GM08714 (cell line): Measurements from ENCODE around the gene CMTM7.

Experiments
- H3K4me3 ChIP-seq: fragments of 200-500 bp; sonication (Bioruptor generic); 2 replicates; pipeline ENCODE4 v1.5.1; 2014; ENCODE audit warnings: mild to moderate bottlenecking, low read length, inconsistent platforms
- ZNF274 ChIP-seq: IDR thresholded peaks from 2 replicates; pipeline ENCODE4 v1.6.1; 2012; ENCODE audit warnings: mild to moderate bottlenecking, low read depth, low read length

Gene CMTM7

DNA sequence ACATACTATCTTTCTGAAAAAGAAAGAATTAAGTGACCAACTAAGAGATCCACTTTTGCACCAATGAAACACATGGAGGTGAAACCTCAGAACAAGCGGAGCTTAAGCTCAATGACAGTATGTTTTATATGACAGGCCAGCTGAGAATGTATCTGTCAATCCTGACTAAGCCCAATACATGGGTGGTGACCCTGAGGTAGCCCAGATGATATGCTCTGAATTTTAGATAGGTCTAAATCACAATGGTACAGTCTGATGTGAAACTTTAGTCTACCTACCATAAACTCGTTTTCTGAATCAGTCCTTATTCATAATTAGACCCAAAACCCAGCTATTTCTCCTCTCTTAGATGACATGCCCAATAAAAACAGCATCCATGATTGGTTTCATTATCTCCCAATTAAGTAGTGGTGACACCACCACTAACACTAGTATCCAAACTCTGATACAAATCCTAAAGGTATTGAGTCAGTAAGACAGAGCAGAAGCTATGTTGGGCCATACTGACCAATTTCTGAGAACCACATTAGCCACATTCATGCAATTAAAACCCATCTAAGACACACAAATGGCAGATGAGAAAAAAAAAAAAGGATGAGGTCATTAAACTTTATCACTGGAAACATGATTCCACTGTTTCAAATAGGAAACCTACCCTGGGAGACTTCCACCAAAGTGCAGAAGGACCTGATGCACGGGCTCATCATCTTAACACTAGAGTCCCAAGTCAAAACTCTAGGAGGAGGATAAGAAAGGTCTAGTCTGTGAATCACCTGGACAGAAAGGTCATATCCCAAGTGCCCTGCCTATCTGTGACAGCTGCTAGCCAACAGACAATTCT is 90.4 kb downstream of the CMTM7 start:
- no peak for TF ChIP-seq ZNF274
- H3K4me3 ChIP-seq: no peak overlapping the region

DNA sequence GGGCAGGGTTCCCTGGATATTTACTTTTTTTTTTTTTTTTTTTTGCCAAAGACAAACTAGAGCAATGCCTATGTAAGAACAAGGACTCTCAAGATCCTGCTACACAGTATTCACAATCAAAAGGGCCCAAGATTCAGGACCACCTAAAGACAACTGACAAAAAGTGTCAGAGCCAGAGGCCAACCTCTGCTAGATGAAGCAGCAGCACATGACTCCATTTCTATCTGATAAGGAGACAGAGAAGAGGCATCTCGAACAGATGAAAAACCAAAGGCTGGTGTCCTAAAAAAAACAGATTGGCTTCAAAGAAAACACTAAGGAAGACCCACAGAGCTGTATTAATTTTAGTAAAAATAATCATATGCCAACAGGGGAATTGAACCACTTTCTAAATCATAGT is 91.0 kb downstream of the CMTM7 start:
- TF ChIP-seq ZNF274: no peak
- no peak overlapping the region for H3K4me3 ChIP-seq

DNA sequence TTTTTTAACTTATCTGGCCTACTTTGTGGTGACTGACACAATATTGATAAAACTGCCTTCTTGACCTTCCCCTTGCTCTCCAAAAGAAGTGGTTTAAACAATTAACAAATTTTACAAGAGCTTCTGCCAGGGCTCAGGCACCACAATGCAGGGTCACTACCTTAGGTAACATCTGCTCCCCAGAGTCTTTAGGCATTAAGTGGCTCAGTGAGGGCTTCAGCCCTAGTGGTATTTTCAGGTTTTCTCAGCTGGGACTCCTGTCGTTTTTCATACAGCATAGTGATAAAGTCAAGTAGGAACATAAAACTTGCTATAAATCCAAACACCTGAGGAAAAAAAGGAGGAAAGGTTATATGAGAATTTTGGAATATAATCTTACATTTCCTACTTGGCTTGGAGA is 92.1 kb downstream of the CMTM7 start:
- H3K4me3 ChIP-seq: no peak overlapping the region
- TF ChIP-seq ZNF274: no peak

DNA sequence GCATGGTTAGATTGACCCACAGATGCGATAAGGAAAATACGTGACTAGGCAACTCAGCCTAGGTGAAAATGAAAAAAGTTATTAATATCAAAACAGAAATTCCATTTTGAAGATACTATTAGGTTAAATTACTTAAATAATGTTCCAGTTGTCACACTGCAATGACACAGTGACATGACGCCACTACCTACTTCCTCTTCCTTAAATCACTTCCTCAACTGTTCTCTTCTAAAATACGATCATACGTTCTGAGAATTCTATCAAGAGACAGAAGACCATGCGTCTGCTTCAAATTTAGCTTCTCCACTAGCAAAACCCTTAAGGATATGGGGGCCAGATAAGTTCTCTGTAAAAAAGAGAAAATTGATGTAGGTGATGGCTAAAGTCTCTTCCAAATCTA is 92.8 kb downstream of the CMTM7 start:
- no peak overlapping the region for H3K4me3 ChIP-seq

DNA sequence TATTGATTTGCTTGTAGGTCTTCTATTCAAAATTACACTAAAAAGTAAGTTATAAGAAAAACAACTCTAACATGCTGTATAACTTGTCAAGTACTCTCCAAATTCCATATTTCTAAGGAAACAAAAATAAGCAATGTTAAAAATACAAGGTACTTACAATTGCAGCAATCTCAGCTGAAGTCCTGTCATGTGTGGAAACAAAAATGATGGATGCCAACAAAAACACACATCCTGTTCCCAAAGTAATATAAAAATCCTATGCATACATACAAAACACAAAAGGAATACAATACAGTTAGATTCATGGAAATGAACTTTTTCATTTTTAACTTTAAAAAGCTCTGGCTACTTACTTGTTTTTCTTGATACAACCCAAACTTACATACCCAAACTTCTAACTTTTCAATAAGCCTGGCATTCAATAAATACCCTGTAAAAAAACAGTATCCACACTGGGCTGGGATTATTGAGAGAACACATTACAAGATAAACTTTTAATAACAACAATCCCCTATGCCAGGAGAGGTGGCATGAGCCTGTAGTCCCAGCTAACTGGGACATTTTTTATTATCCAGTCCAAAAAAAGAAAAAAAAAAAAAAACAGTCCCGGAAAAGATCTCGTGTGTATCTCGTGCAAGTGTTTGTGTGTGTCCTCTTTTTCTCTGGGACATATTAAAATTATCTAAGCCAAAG is 96.3 kb downstream of the CMTM7 start:
- no peak for TF ChIP-seq ZNF274
- H3K4me3 ChIP-seq: no peak overlapping the region

More for the DNA sequence above, 92.8 kb downstream of the CMTM7 start:
- no peak for TF ChIP-seq ZNF274

DNA sequence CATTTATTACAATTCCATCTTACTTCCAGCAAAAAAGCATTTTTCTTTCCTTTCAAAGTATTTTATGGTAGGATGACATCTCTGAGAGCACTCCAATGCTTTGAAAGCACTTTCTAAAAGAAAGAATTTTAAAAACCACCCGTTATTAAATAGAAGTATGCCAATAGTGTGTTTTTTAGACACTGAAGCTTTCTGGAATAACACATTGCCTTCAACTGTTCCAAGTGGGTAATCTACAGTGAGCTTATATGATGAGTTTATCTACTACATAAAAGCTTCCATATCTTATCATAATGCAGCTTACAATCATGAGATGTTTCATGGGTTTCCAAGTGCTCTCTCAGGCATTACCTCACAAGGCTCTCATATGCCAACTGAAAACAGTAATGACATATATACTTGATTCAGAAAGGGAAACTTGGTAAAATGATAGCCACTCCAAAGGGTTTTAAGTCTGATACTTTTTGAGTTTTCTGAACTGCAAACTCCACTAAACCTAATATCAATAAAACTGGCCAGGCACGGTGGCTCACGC is 96.9 kb downstream of the CMTM7 start:
- no peak for TF ChIP-seq ZNF274

DNA sequence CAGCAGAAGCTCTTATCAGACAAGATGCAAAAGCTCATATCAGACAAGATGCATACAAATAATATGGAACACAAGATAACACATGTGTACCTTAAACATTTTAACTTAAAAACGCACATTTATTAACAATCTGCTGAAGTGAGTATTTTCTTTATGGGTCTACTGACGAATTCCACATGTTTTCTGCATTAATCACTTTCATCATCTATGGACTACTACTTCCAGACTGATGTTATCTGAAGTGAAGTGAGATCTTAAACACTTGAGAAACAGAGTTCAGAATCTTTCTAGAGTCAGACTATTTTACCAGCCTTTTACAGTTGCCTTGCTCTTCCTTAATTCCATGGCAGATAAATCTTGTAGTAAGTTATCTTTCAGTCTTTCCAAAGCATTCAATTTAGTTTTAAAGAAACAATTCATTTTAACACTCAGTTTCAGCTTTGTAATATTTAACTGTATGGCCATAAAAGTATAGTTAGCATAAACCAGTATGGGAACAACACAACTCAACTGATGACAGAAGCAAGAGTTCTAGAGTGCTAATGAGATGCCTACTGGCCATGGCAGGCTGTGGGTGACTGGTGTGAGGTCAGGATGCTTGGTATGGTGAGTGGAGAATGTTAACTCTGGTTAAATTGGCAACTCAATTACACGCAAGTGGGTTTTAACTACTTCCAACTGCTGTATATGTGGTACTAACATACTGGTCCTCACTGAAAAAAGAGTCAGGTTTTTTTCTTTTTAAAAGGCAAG is 101.2 kb downstream of the CMTM7 start:
- TF ChIP-seq ZNF274: no peak
- no peak overlapping the region for H3K4me3 ChIP-seq

More for the DNA sequence above, 96.9 kb downstream of the CMTM7 start:
- no peak overlapping the region for H3K4me3 ChIP-seq

DNA sequence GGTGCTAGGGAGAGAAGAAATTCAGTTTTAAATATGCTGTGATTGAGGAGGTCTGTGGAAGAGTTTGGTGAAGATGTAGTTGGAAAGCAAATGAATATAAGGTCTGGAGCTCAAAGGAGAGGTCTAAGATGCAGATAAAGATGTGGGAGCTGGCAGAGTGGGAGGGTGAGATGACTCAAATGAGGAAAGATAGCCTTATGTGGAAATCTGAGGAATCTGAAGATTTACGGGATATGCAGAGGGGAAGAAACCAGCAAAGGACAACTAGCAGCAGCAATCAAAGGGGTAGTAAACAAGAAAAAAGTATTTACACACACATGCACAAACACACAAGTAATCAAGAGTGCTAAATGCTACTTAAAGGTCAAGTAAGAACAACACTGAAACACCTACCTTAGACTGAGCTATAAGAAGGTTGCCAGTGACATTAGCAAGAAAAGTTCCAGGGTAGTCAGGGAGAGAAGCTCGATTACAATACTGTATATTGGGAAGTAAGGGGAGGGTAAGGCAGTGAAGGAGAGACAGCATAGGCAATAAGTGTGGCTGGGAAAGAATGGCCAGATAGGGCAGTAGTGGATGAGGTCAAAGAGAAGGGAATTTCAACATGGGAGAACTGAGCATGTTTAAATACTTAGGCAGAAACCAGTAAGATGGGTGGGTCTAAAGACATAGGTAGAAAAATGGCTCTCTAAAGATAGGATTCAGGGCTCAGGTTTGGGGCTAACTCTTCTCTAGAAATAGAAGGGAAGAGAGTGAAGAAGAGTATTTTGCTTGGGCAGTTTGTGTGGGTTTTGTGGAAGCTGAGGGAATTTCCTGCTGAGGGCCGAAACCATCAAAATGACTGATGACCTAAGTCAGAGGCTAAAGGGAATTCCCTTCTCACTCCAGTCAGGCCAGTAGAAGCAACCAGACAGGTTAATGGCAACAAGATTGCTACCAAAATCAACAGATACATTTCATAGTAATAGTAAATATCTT is 102.1 kb downstream of the CMTM7 start:
- peak overlapping the region; percentile 41 for H3K4me3 ChIP-seq
- no peak for TF ChIP-seq ZNF274

DNA sequence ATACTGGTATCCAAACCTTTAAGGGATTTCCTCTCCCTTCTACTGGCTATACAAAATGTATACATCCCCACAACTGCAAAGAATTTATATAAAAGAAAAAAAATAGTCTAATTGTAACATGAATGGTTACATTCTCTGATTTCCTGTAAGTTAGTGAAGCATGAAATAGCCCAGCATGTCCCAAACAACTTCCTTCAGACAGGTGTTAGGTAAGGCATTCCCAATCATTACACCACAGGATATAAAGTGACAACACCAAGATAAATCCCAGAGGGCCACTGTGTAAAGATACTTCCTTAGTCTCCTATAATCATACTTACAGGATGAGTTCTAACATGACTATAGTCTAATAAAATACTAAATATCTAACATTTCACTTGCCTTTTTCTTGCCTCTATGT is 103.4 kb downstream of the CMTM7 start:
- no peak for TF ChIP-seq ZNF274

DNA sequence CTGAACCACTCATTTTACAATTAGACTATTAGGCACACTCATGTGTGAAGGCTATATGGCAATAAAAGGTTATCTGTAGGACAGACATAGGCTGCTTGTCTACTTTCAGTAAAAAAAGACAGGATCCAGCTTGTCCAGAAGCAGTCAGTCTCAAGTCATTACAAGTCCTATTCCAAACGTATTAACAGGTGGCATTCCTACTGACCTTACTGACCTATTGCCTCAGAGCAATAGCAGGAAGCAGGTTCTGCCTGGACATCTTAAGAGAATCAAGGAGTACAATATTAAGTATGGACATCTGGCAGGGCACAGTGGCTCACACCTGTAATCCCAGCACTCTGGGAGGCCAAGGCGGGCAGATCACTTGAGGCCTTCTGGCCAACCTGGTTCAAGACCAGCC is 104.0 kb downstream of the CMTM7 start:
- TF ChIP-seq ZNF274: no peak
- no peak overlapping the region for H3K4me3 ChIP-seq

More for the DNA sequence above, 103.4 kb downstream of the CMTM7 start:
- H3K4me3 ChIP-seq: no peak overlapping the region

DNA sequence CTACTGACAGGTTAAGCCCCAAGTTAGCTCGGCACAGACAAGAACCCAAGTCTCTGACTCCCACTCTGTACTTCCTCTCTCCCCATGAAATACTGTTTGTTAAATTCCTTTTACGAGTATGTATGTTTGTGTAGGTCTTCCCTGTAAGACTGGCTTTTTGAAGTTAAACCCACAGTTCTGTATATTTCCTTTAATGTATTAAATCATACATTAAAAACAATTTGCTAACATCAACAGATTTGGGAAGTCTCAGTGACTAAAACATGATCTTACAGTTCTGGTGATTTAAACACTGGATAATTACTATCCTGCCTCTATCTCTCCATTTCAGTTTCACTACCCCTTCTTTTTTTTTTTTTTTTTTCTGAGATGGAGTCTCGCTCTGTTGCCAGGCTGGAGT is 106.6 kb downstream of the CMTM7 start:
- H3K4me3 ChIP-seq: no peak overlapping the region
- TF ChIP-seq ZNF274: no peak

DNA sequence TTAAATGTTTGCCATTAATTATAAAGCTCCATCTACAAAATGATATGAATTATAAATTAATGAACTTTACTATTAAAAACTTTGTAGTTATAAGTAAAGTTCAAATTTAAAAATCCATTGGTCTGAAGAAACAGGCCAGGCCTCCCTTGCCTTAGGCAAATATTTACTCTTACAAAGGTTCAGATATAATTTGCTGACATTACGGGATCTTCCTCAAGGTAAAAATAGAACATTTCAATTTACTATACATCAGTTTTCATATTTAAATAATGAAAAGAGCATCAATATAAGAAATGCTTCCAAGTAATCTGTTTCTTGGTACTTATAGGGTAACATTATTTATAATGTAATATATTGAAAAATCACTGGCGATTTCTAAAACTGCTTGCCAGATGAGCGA is 107.3 kb downstream of the CMTM7 start:
- no peak overlapping the region for H3K4me3 ChIP-seq

DNA sequence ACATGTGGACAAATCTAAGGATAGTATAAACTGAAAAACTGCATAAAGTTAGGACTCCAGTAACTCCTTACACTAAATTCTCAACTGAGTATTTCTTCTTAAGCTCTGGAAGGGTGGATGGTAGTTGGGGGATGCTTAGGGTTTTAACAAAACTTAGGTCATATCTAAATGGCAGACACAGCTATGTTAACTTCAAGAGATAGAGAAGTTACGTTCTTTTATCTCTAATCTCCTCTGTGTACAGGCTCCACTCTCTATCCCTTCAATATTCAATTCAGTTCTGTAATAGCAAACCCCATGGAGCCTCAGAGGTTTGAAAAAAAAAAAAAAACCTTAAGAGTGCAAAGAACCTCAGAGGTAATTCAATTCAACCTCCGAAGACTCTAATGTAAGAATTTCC is 107.9 kb downstream of the CMTM7 start:
- H3K4me3 ChIP-seq: no peak overlapping the region; the same call in 1 of the 2 replicates
- TF ChIP-seq ZNF274: no peak

More for the DNA sequence above, 107.3 kb downstream of the CMTM7 start:
- TF ChIP-seq ZNF274: no peak
